Measurements from ENCODE around the gene MBD5.

Gene MBD5

GRCh38 chr2:148351437-148352143, 330.7 kb downstream of the MBD5 start:
- no peak for TF ChIP-seq CTCF (IDR thresholded peaks at IDR 0.05; ENCODE audit: borderline replicate concordance, insufficient read depth, low read depth, low read length)
- H3K4me3 ChIP-seq (ENCODE audit: low read depth, low read length): no peak overlapping the region

GRCh38 chr2:148358375-148358774, 337.5 kb downstream of the MBD5 start:
- no peak for TF ChIP-seq CTCF (IDR thresholded peaks at IDR 0.05; ENCODE audit: borderline replicate concordance, insufficient read depth, low read depth, low read length)
- H3K4me3 ChIP-seq (ENCODE audit: low read depth, low read length): no peak overlapping the region

GRCh38 chr2:148360662-148361061, 339.8 kb downstream of the MBD5 start:
- H3K4me3 ChIP-seq (ENCODE audit: low read depth, low read length): no peak overlapping the region
- no peak for TF ChIP-seq CTCF (IDR thresholded peaks at IDR 0.05; ENCODE audit: borderline replicate concordance, insufficient read depth, low read depth, low read length)

- TF ChIP-seq CTCF (IDR thresholded peaks at IDR 0.05; ENCODE audit: borderline replicate concordance, insufficient read depth, low read depth, low read length): no peak
- no peak overlapping the region for H3K4me3 ChIP-seq (ENCODE audit: low read depth, low read length)
These were observed 341.4 kb downstream of the MBD5 start for GRCh38 chr2:148362144-148362796.

- TF ChIP-seq CTCF (IDR thresholded peaks at IDR 0.05; ENCODE audit: borderline replicate concordance, insufficient read depth, low read depth, low read length): no peak
- no peak overlapping the region for H3K4me3 ChIP-seq (ENCODE audit: low read depth, low read length)
These were observed 354.3 kb downstream of the MBD5 start for GRCh38 chr2:148375214-148375613.

- TF ChIP-seq CTCF (IDR thresholded peaks at IDR 0.05; ENCODE audit: borderline replicate concordance, insufficient read depth, low read depth, low read length): no peak
- no peak overlapping the region for H3K4me3 ChIP-seq (ENCODE audit: low read depth, low read length)
These were observed 370.4 kb downstream of the MBD5 start for GRCh38 chr2:148391324-148391723.

GRCh38 chr2:148402786-148403185, 381.9 kb downstream of the MBD5 start:
- no peak overlapping the region for H3K4me3 ChIP-seq (ENCODE audit: low read depth, low read length)
- TF ChIP-seq CTCF (IDR thresholded peaks at IDR 0.05; ENCODE audit: borderline replicate concordance, insufficient read depth, low read depth, low read length): no peak

All from GM12875 (cell line).